ENCODE results near the gene LAMTOR2.

Gene LAMTOR2

GRCh38 chr1:156076609-156077429 lies 22.2 kb downstream of the LAMTOR2 start:
- no peak for DNase-seq

DNA sequence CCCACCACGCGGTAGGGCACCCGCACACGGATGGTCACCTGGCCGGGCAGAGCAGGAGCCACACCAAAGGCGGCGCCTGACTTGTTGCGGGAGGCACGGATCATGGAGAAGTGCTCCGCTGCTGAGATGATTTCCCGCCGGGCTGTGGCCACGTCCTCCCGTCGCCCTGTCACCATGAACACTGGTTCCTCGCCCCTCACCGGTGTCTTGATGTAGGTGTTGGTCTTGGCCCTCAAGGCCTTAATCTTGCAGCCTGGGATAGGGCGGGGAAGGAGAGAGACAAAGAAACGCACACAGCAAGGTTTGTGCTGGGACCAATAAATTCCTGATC lies 22.8 kb downstream of the LAMTOR2 start:
- no peak for DNase-seq

DNA sequence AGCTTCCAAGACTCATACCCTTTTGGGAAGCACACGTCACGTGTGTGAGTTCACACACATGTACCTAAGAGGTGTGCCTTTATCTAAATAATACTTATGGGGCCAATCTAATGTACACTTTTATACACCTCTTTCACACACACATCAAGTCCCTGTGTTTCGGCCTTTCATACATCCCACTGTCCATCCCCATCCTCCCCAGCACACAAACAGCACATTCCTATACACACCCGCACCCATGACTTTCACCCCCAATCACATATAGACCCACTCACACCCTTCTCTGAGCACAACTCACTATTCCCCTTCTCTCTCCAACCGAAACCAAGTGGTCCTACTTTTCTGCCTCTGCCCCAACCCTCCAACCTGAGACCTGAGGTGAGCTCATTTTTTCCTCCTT lies 24.1 kb downstream of the LAMTOR2 start:
- no peak for DNase-seq

- DNase-seq: no peak
Observed at GRCh38 chr1:156079762-156080161, 25.2 kb downstream of the LAMTOR2 start.

GRCh38 chr1:156080241-156080862 lies 25.8 kb downstream of the LAMTOR2 start:
- no peak for DNase-seq

DNA sequence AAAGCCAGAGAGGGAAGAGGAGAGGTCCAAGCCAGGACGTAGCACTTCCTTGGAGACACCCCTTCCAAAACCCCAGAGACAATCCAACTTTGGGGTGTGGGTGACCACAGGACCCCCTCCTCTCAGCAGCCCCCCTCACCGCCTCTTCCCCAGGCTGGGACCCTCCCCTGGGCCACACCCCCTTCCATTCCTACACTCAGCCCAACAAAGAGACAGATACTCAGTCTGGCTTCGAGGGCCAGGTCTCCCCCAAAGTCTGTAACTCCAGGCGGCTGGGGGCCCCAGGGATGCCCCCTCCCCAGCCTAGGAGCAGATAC lies 26.2 kb downstream of the LAMTOR2 start:
- DNase-seq: no peak

- DNase-seq: no peak
Observed at GRCh38 chr1:156081180-156081916, 26.8 kb downstream of the LAMTOR2 start.

DNA sequence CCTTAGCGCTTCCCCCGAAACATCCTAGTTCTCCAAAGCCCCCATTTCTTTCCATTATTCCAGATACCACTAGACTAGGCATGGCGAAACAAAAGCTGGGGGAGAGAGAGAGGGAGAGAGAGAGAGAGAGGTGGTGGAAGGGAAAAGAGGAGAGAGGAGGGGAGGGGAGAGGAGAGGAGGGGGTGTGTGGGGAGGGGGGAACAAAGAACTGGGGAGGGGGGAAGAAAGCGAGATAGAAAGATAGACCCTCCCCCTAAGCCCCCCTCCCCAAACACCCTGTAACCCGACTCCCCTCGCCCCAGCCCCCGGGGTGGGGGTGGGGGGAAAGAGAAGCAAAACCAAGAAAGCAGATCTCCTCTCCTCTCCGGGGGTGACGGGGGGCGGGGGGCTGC lies 27.3 kb downstream of the LAMTOR2 start:
- no peak for DNase-seq

DNA sequence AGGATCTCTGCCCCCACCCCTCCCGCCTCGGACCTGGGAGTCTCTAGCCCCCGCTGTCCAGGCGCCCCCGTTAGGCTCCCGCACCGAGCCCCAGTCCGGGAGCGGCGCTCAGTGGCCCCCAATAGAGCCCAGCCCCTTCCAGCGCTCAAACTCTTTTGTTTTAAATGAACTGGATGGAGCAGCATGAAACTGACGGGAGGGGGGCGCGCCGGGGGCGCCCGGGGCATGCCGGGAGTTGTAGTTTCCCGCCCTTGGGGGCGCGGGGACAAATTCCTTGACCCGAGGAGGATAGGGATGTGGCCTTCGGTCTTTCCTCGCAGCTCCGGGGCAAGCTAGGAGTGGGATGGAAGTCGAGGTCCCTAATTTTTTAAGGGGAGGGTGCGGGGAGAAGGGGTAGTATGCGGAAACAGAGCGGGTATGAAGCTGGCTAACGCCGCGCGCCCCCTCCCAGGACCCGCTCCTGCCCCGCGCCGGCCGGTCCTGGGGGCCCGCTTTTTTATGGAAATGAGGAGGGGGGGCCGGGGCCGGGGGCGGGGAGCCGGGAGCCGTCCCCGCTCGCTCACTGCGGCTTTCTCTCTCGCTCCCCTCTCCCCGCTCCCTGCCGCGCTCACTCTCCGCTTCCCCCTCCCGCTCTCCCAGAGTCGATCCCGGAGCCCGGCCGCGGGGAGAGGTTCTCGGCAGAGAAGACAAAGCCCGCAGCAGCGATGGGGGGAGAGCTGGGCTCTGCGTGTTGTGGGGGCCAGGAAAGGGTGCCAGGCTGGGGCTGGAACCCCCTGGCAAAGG lies 27.9 kb downstream of the LAMTOR2 start, which contains the start of gene MEX3A:
TSS of gene MEX3A (minus strand) at position 157 of the 783 bp plus-strand sequence. CDS start 467 bp downstream, outside the sequence.
- DNase-seq: no peak

GRCh38 chr1:156083800-156084790 lies 29.5 kb downstream of the LAMTOR2 start:
- DNase-seq: no peak

- DNase-seq: no peak
Observed at GRCh38 chr1:156086256-156086662, 31.7 kb downstream of the LAMTOR2 start.

DNA sequence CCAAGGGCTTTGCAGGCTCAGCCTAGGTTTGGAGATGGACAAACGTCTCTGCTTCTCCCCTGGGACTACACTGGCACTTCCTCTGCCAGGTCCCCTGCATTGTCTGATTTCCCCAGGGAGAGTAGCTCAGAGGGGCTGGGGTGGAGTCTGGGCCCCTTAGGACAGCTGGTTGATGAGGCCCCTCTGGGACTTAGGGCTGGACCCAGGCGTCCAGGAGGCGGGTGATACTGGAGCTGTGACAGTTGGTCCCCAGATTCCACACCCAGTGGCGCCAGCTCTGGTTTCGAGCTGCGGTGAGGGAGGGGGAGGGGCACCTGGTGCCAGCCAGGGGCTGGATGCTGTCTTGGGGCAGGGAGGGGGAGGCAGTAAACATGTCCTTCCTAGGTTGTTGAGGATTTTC lies 35.1 kb downstream of the LAMTOR2 start:
- no peak for DNase-seq

DNA sequence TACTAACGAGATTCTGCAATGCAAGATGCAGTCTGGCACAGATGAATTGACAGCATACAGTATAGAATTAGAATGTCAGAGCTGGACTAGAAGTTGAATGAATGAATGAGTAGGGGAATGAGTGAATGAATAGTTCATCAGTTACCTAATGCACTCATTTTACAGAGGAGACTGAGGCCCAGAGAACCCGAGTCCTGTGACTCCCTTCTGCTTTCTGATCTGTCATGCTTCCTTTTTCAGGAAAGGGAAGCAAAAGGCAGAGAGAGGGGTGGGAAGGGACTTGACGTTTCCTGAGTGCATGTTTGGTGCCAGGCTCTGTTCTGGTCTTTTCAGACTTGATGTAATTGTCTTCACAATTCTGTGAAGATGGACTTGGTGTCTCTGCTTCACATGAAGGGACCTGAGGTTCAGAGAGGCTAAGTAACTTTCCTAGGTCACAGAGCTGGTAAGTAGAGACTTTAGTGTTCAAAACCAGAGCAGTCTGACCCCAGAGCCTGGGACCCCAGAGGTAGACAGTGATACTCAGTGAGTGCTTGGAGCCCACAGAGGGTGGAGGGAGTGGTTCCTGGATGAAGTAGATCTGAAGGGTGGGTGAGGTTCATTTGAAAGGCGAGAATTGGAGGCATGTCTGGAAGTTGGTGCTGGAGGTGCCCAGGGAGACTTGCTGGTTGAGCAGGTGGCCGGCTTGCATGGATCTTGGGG lies 35.7 kb downstream of the LAMTOR2 start:
- DNase-seq: no peak

- DNase-seq: no peak
Observed at GRCh38 chr1:156090840-156091188, 36.2 kb downstream of the LAMTOR2 start.

- no peak for DNase-seq
Observed at GRCh38 chr1:156091610-156092009, 37.0 kb downstream of the LAMTOR2 start.

- no peak for DNase-seq
Observed at GRCh38 chr1:156095906-156096508, 41.4 kb downstream of the LAMTOR2 start.

GRCh38 chr1:156096640-156097391 lies 42.2 kb downstream of the LAMTOR2 start:
- peak; percentile 77 for DNase-seq

- no peak for DNase-seq
Observed at GRCh38 chr1:156097499-156098178, 43.1 kb downstream of the LAMTOR2 start.

DNA sequence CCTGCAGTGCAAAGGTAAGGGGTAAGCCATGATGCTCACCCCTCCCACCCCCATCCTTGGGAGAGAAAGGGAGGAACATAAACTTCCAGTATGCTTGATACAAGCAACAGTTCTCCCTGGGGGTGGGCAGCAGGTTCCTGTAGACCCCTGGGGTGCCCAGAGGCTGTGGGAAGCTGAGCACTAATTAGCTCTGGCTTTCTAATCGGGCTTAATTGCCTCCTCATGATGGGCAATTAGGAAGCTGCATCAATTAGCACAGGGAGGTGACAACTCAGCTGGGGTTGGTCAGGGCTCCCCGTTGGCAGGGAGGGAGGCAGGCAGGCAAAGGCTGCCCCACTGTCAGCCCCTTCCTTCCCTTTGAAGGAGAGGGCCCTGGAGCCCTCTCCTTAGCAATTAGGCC lies 44.2 kb downstream of the LAMTOR2 start:
- no peak for DNase-seq

DNA sequence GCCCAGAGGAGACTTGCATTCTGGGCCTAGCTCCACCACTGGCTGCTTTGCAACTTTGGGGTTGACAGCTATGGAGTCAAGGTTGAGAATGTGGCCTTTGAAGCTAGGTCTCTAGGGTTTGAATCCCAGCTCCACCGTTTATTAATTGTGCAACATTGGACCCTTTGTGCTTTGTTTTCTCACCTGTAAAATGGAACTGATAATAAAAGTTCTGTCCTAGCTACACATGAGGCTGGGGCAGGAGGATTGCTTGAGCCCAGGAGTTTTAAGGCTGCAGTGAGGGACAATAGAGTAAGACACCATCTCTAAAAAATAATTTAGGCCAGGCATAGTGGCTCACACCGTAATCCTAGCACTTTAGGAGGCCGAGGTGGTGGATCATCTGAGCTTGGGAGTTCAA lies 44.7 kb downstream of the LAMTOR2 start:
- no peak for DNase-seq

Measured in GOT3 (cell line).